Measurements from ENCODE around the gene UNC119B. TPM values are rescaled to one million over a fixed set of nuclear protein-coding genes. Genes with fewer than 3 reads are reported as not detected.

Gene UNC119B
- total RNA-seq, 1 donor from 2014 or later: 26.8 TPM

DNA sequence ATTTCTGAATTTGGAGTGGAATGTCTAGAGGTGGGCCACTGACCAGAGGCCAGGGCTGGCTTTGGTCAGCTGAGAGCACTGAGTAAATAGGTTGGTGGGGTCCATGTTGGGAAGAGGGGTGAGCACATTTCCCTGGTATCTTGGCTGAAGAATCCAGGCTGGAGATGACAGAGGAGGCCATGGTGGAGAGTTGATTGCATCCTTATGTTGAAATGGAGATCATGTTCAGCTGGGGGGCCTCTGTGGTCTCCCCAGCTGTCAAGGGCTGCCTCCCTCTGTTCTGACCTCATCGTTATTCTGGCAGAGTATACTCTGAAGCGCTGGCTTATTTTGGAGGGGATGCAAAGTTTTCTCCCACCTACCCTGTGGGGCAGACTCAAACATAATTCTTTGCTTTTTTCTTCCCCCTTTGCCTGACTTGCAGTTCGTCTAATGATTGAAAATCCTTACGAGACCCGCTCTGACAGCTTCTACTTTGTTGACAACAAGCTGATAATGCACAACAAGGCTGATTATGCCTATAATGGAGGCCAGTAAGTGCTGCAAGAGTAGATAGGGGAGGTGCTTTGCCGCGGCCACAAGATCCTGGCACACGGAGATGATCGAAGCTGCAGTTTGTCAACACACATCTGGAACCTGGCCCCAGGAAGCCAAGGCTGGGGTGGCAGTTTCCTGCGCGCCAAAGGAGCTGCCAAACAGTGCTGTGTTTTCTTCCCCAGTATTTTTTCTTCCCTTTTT is 9.4 kb downstream of the UNC119B start:
- H3K4me3 ChIP-seq: no peak overlapping the region
- peaks cover 68 to 86% of the 10 kb centered on the region in 2 donors for H3K36me3 ChIP-seq
- no peaks in the 10 kb centered on the region for H3K27me3 ChIP-seq
- H3K4me1 ChIP-seq: no peaks in the 10 kb centered on the region
- no peak for DNase-seq (ENCODE audit: low spot score in 2 of 2)
- H3K9me3 ChIP-seq: no peaks in the 10 kb centered on the region
- no peak overlapping the region for H3K27ac ChIP-seq
- intact Hi-C loops (cut with DNase I): loop anchor here (10.0 kb wide), 1 partner anchor 255 kb away; the partner anchor contains the start of gene HNF1A
- TF ChIP-seq, protein P1, sequence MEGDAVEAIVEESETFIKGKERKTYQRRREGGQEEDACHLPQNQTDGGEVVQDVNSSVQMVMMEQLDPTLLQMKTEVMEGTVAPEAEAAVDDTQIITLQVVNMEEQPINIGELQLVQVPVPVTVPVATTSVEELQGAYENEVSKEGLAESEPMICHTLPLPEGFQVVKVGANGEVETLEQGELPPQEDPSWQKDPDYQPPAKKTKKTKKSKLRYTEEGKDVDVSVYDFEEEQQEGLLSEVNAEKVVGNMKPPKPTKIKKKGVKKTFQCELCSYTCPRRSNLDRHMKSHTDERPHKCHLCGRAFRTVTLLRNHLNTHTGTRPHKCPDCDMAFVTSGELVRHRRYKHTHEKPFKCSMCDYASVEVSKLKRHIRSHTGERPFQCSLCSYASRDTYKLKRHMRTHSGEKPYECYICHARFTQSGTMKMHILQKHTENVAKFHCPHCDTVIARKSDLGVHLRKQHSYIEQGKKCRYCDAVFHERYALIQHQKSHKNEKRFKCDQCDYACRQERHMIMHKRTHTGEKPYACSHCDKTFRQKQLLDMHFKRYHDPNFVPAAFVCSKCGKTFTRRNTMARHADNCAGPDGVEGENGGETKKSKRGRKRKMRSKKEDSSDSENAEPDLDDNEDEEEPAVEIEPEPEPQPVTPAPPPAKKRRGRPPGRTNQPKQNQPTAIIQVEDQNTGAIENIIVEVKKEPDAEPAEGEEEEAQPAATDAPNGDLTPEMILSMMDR (IDR thresholded peaks at IDR 0.05): no peak

DNA sequence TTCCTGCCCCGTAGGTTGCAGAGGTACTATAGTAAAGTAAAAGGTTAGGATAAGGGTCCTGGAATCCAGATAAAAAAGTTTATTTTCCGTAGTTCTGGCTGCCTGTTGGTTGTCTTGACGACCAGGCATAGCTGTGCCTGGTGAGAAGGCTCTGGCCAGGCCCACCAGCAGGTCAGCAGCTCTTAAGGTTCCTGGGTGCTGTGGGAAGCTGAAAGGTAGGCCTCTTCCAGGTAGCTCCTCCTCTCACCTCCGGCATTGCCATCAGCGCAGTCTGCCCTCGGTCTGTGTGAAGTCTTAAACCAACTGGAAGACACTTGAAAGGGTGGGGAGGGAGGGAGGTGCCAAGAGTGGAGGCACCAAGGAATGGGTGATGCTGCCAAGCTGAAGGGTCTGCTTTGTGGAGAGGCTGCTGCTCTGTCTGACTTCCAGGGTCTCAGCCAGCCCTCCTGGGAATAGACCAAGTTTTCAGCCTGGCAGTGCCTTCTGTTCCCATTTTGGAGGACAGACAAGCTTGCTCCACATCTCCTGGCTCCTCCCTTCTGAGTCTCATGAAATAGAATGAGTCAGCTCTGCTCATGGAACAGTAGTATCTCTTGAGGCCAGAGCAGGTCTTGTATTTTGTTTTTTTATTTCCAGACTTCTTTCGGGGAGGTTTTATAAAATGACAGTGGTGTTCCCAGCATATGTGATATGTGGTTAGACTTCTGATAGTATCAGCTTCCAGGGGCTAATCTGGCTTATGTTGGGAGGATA is 10.2 kb downstream of the UNC119B start:
- peaks cover 63 to 80% of the 10 kb centered on the region in 2 donors for H3K36me3 ChIP-seq
- no peaks in the 10 kb centered on the region for H3K27me3 ChIP-seq
- TF ChIP-seq, protein P1 (IDR thresholded peaks at IDR 0.05): no peak
- no peak overlapping the region for H3K4me3 ChIP-seq
- no peak overlapping the region for H3K27ac ChIP-seq
- no peaks in the 10 kb centered on the region for H3K9me3 ChIP-seq
- DNase-seq (ENCODE audit: low spot score in 2 of 2): no peak
- peaks cover 0 to 7% of the 10 kb centered on the region in 2 donors for H3K4me1 ChIP-seq
- intact Hi-C loops (cut with DNase I): loop anchor here (10.0 kb wide), 1 partner anchor 254 kb away; the partner anchor contains the start of gene HNF1A

DNA sequence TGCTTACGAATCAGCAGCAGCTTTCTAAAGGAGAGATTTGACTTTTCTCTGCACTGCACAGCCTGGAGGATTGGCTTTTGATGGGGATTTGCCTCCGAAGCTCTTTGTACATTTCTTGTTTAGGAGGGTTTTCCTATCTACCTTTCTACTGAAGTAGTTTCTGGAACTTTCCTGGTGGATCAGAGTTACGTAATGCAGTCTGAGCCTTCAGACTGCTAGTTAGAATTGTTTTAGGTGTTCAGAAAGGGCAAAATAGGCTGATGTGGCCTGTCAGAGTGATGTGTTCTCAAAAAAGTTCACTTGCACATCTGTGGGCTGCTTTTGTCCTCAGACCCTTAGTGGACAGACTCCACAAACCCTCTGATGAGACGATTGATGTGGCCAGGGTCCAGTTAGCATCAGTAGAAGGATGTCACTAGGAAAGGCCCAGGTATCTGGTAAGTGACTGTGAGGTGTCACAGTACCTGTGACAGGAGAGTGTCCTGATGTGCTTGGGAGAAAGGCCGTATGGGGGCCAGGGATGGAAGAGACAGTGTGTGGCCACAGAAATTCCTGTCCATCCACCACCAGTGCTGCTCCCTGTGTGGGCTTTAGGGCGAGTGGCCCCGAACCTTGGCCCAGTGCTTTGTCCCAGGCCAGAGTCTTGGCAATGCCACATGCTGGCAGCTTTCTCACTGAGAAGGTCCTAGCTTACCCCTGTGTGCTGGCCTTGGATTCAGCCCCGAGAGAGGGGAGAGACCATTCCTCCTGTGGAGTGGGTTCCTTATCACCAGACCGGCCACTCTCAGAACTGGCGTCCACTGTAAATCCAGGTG is 10.9 kb downstream of the UNC119B start:
- no peak overlapping the region for H3K4me3 ChIP-seq
- no peak for DNase-seq (ENCODE audit: low spot score in 2 of 2)
- no peaks in the 10 kb centered on the region for H3K9me3 ChIP-seq
- intact Hi-C loops (cut with DNase I): loop anchor here (10.0 kb wide), 1 partner anchor 254 kb away; the partner anchor contains the start of gene HNF1A
- H3K27ac ChIP-seq: no peak overlapping the region
- H3K27me3 ChIP-seq: no peaks in the 10 kb centered on the region
- H3K4me1 ChIP-seq: peaks cover 0 to 8% of the 10 kb centered on the region in 2 donors
- peaks cover 61 to 73% of the 10 kb centered on the region in 2 donors for H3K36me3 ChIP-seq
- TF ChIP-seq, protein P1 (IDR thresholded peaks at IDR 0.05): no peak

DNA sequence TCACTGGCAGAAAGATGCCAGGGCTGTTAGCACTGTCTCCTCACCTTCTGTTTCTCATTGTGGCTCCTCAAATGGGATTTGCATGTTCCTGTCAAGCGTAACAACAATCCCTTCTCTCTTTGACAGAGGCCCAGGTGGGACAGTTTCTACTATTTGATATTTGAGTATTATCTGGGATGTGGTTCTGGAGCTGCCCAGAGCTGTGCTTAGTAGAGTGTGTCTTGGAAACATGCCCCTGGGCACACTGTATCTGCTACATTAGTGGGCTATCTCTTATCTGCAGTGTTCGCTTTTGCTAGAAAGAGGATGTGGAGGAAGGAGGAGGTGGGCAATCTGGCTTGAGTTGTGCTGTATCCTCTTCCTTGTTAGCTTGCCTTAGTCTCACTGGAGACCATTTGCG is 11.6 kb downstream of the UNC119B start:
- no peak for DNase-seq (ENCODE audit: low spot score in 2 of 2)
- H3K27ac ChIP-seq: no peak overlapping the region
- H3K9me3 ChIP-seq: no peaks in the 10 kb centered on the region
- peaks cover 54 to 66% of the 10 kb centered on the region in 2 donors for H3K36me3 ChIP-seq
- H3K27me3 ChIP-seq: no peaks in the 10 kb centered on the region
- intact Hi-C loops (cut with DNase I): loop anchor here (10.0 kb wide), 1 partner anchor 253 kb away; the partner anchor contains the start of gene HNF1A
- TF ChIP-seq, protein P1 (IDR thresholded peaks at IDR 0.05): no peak
- peaks cover 0 to 8% of the 10 kb centered on the region in 2 donors for H3K4me1 ChIP-seq
- no peak overlapping the region for H3K4me3 ChIP-seq

DNA sequence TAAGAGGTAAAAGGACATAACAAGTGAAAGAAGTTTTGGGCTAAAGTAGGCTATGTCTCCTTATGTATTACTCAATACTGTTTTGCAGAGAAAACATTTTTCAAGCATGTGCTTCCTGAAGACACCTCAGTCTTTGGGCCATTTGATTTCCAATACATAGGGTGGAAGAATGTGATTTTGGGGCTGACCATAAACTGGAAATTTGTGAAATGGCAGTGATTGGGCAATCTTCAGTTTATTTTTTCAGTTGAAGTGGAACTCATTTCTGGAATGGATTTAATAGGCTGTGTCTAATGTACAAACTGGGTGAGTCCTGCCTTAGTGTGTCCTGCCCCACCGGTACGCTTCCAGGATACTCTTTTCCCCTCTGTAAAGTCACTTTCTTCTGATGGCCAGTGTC is 12.5 kb downstream of the UNC119B start:
- Histone ChIP-seq H3K4me3 (no peak overlapping the region), H3K27ac (no peak overlapping the region), H3K27me3 (no peaks in the 10 kb centered on the region), H3K9me3 (no peaks in the 10 kb centered on the region), H3K36me3 (peaks cover 45 to 57% of the 10 kb centered on the region in 2 donors), H3K4me1 (peaks cover 0 to 8% of the 10 kb centered on the region in 2 donors)
- no peak for DNase-seq (ENCODE audit: low spot score in 2 of 2)
- intact Hi-C loops (cut with DNase I): loop anchor here (10.0 kb wide), 1 partner anchor 252 kb away; the partner anchor contains the start of gene HNF1A
- TF ChIP-seq, protein P1 (IDR thresholded peaks at IDR 0.05): no peak

Data from ascending aorta (tissue), 2 donors.